ENCODE measurements around the gene TM7SF3.
"Not testable (repeated sequence)": the region's sequence is repeated elsewhere in the genome, so short reads cannot be mapped to it uniquely, and the experiment has no call there.

TM7SF3 gene

GRCh38 chr12:27031531-27031930 lies 17.3 kb upstream of the TM7SF3 start:
- intact Hi-C loops (cut with micrococcal nuclease): no loop called here
- H3K4me3 Mint-ChIP-seq: no peak overlapping the region
- H3K27ac Mint-ChIP-seq: no peak overlapping the region
- no peaks in the 10 kb centered on the region for H3K9me3 Mint-ChIP-seq
- no peaks in the 10 kb centered on the region for H3K27me3 Mint-ChIP-seq
- peaks cover 9% of the 10 kb centered on the region for H3K4me1 Mint-ChIP-seq (ENCODE audit: low read depth)
- peaks cover 72% of the 10 kb centered on the region for H3K36me3 Mint-ChIP-seq (ENCODE audit: low read depth)

- H3K4me1 Mint-ChIP-seq (ENCODE audit: low read depth): peaks cover 37% of the 10 kb centered on the region
- intact Hi-C loops (cut with micrococcal nuclease): no loop called here
These were observed 12.1 kb upstream of the TM7SF3 start for GRCh38 chr12:27026257-27026656.

GRCh38 chr12:27025116-27025515 lies 10.9 kb upstream of the TM7SF3 start:
- intact Hi-C loops (cut with micrococcal nuclease): no loop called here
- H3K27ac Mint-ChIP-seq: no peak overlapping the region

More at GRCh38 chr12:27026257-27026656, 12.1 kb upstream of the TM7SF3 start:
- Mint-ChIP-seq H3K9me3 (no peaks in the 10 kb centered on the region), H3K4me3 (no peak overlapping the region), H3K27me3 (no peaks in the 10 kb centered on the region), H3K27ac (no peak overlapping the region), H3K36me3 (ENCODE audit: low read depth) (peaks cover 57% of the 10 kb centered on the region)

GRCh38 chr12:27024291-27024690 lies 10.1 kb upstream of the TM7SF3 start:
- H3K9me3 Mint-ChIP-seq: no peaks in the 10 kb centered on the region
- no peak overlapping the region for H3K27ac Mint-ChIP-seq
- peaks cover 37% of the 10 kb centered on the region for H3K4me1 Mint-ChIP-seq (ENCODE audit: low read depth)
- no peak overlapping the region for H3K4me3 Mint-ChIP-seq
- no peaks in the 10 kb centered on the region for H3K27me3 Mint-ChIP-seq
- H3K36me3 Mint-ChIP-seq (ENCODE audit: low read depth): peaks cover 37% of the 10 kb centered on the region
- intact Hi-C loops (cut with micrococcal nuclease): no loop called here

More at GRCh38 chr12:27025116-27025515, 10.9 kb upstream of the TM7SF3 start:
- Mint-ChIP-seq H3K4me3 (no peak overlapping the region), H3K9me3 (no peaks in the 10 kb centered on the region), H3K27me3 (no peaks in the 10 kb centered on the region), H3K4me1 (ENCODE audit: low read depth) (peaks cover 37% of the 10 kb centered on the region), H3K36me3 (ENCODE audit: low read depth) (peaks cover 45% of the 10 kb centered on the region)

- intact Hi-C loops (cut with micrococcal nuclease): no loop called here
- peaks cover 11% of the 10 kb centered on the region for H3K36me3 Mint-ChIP-seq (ENCODE audit: low read depth)
- no peak overlapping the region for H3K27ac Mint-ChIP-seq
- no peak overlapping the region for H3K4me3 Mint-ChIP-seq
- no peaks in the 10 kb centered on the region for H3K27me3 Mint-ChIP-seq
- peaks cover 48% of the 10 kb centered on the region for H3K4me1 Mint-ChIP-seq (ENCODE audit: low read depth)
- H3K9me3 Mint-ChIP-seq: no peaks in the 10 kb centered on the region
These were observed 6.6 kb upstream of the TM7SF3 start for GRCh38 chr12:27020761-27021160.

GRCh38 chr12:27018037-27018436 lies 3.9 kb upstream of the TM7SF3 start:
- no peak overlapping the region for H3K4me3 Mint-ChIP-seq
- H3K9me3 Mint-ChIP-seq: no peaks in the 10 kb centered on the region
- H3K27ac Mint-ChIP-seq: no peak overlapping the region
- intact Hi-C loops (cut with micrococcal nuclease): loop anchor here (5.0 kb wide), 2 partner anchors 124 to 289 kb away; no protein-coding TSS in a partner anchor
- H3K27me3 Mint-ChIP-seq: no peaks in the 10 kb centered on the region
- peaks cover 17% of the 10 kb centered on the region for H3K36me3 Mint-ChIP-seq (ENCODE audit: low read depth)
- H3K4me1 Mint-ChIP-seq (ENCODE audit: low read depth): peaks cover 36% of the 10 kb centered on the region

- H3K27me3 Mint-ChIP-seq, H3K4me3 Mint-ChIP-seq, H3K27ac Mint-ChIP-seq, H3K9me3 Mint-ChIP-seq: not testable (repeated sequence)
- Mint-ChIP-seq H3K36me3 (ENCODE audit: low read depth) (peaks cover 10% of the 10 kb centered on the region), H3K4me1 (ENCODE audit: low read depth) (peaks cover 38% of the 10 kb centered on the region)
- intact Hi-C loops (cut with micrococcal nuclease): loop anchor here (5.0 kb wide), 2 partner anchors 125 to 290 kb away; no protein-coding TSS in a partner anchor
These were observed 3.1 kb upstream of the TM7SF3 start for GRCh38 chr12:27017163-27017823.

- H3K4me3 Mint-ChIP-seq: no peak overlapping the region
- H3K27ac Mint-ChIP-seq: no peak overlapping the region
- peaks cover 38% of the 10 kb centered on the region for H3K4me1 Mint-ChIP-seq (ENCODE audit: low read depth)
- H3K36me3 Mint-ChIP-seq (ENCODE audit: low read depth): peaks cover 12% of the 10 kb centered on the region
- no peaks in the 10 kb centered on the region for H3K27me3 Mint-ChIP-seq
- H3K9me3 Mint-ChIP-seq: no peaks in the 10 kb centered on the region
- intact Hi-C loops (cut with micrococcal nuclease): loop anchor here (2.0 to 5.0 kb wide), 3 partner anchors 127 to 292 kb away; partner anchors contain the start of gene STK38L
These were observed 1.5 kb upstream of the TM7SF3 start for GRCh38 chr12:27015730-27016076.

GRCh38 chr12:27014859-27015729 lies 910 bp upstream of the TM7SF3 start:
- Mint-ChIP-seq H3K27me3 (no peaks in the 10 kb centered on the region), H3K4me3 (no peak overlapping the region), H3K9me3 (no peaks in the 10 kb centered on the region), H3K36me3 (ENCODE audit: low read depth) (peaks cover 16% of the 10 kb centered on the region), H3K27ac (peak overlapping the region; percentile 93), H3K4me1 (ENCODE audit: low read depth) (peaks cover 44% of the 10 kb centered on the region)
- intact Hi-C loops (cut with micrococcal nuclease): loop anchor here (1.0 to 5.0 kb wide), 5 partner anchors 7 to 292 kb away; partner anchors contain the start of genes FGFR1OP2, MED21 and STK38L

- peaks cover 16% of the 10 kb centered on the region for H3K36me3 Mint-ChIP-seq (ENCODE audit: low read depth)
- H3K4me3 Mint-ChIP-seq: peak overlapping the region; percentile 93
- peak overlapping the region; percentile 93 for H3K27ac Mint-ChIP-seq
- H3K9me3 Mint-ChIP-seq: no peaks in the 10 kb centered on the region
- H3K27me3 Mint-ChIP-seq: no peaks in the 10 kb centered on the region
- intact Hi-C loops (cut with micrococcal nuclease): loop anchor here (1.0 to 2.0 kb wide), 4 partner anchors 9 to 231 kb away; partner anchors contain the start of genes FGFR1OP2, MED21 and STK38L
- peaks cover 43% of the 10 kb centered on the region for H3K4me1 Mint-ChIP-seq (ENCODE audit: low read depth)
These were observed 536 bp downstream of the TM7SF3 start for GRCh38 chr12:27013611-27014084.

GRCh38 chr12:27012982-27013255 lies 1.3 kb downstream of the TM7SF3 start:
- peaks cover 42% of the 10 kb centered on the region for H3K4me1 Mint-ChIP-seq (ENCODE audit: low read depth)
- no peak overlapping the region for H3K27ac Mint-ChIP-seq
- H3K27me3 Mint-ChIP-seq: no peaks in the 10 kb centered on the region
- peaks cover 16% of the 10 kb centered on the region for H3K36me3 Mint-ChIP-seq (ENCODE audit: low read depth)
- no peaks in the 10 kb centered on the region for H3K9me3 Mint-ChIP-seq
- intact Hi-C loops (cut with micrococcal nuclease): loop anchor here (2.0 kb wide), 1 partner anchor 162 kb away; no protein-coding TSS in a partner anchor
- H3K4me3 Mint-ChIP-seq: peak overlapping the region; percentile 93

- Mint-ChIP-seq H3K36me3 (ENCODE audit: low read depth) (peaks cover 16% of the 10 kb centered on the region), H3K9me3 (no peaks in the 10 kb centered on the region), H3K4me3 (no peak overlapping the region), H3K27me3 (no peaks in the 10 kb centered on the region), H3K4me1 (ENCODE audit: low read depth) (peaks cover 46% of the 10 kb centered on the region), H3K27ac (no peak overlapping the region)
- intact Hi-C loops (cut with micrococcal nuclease): loop anchor here (2.0 kb wide), 1 partner anchor 162 kb away; no protein-coding TSS in a partner anchor
These were observed 1.8 kb downstream of the TM7SF3 start for GRCh38 chr12:27012239-27012981.

GRCh38 chr12:27009881-27010301 lies 4.3 kb downstream of the TM7SF3 start:
- intact Hi-C loops (cut with micrococcal nuclease): no loop called here
- Mint-ChIP-seq H3K36me3 (ENCODE audit: low read depth) (peaks cover 16% of the 10 kb centered on the region), H3K27me3 (no peaks in the 10 kb centered on the region), H3K27ac (no peak overlapping the region), H3K4me1 (ENCODE audit: low read depth) (peaks cover 44% of the 10 kb centered on the region), H3K9me3 (no peaks in the 10 kb centered on the region), H3K4me3 (no peak overlapping the region)

Data from dendritic cell treated with granulocyte-macrophage colony-stimulating factor and Interleukin-4, amounts not matched to agents 40 ng/mL and 50 ng/mL, for 4 days (primary cell).